GM13977 (cell line): ENCODE measurements around the gene PARD6A.

ENCODE experiments used
- DNase-seq: peaks from one replicate; pipeline ENCODE4 v3.0.0; 2012; ENCODE audit warnings: low spot score
- CTCF ChIP-seq: IDR thresholded peaks from 2 replicates; pipeline ENCODE4 v1.5.1; 2012; ENCODE audit warnings: mild to moderate bottlenecking, control low read depth; ENCODE audit not compliant: insufficient read depth; ENCODE audit errors: extremely low read depth, missing control alignments
- in situ Hi-C: fragments of 300-500 bp; cut with MboI; formaldehyde crosslinking; loops from one replicate; pipeline ENCODE4 v1.12.0; 2022; ENCODE audit warnings: low sequenced_read_pairs, low pct_unique_long_range_greater_than_20kb, mixed read lengths, inconsistent platforms; ENCODE audit not compliant: unreplicated experiment

PARD6A gene

GRCh38 chr16:67653128-67653788, 7.5 kb upstream of the PARD6A start:
- no peak for DNase-seq
- in situ Hi-C loops = loop anchor here (10.0 kb wide), 1 partner anchor 118 kb away; no protein-coding TSS in a partner anchor
- no peak for TF ChIP-seq CTCF

- in situ Hi-C loops = loop anchor here (10.0 kb wide), 1 partner anchor 119 kb away; no protein-coding TSS in a partner anchor
- DNase-seq = no peak
- TF ChIP-seq CTCF = no peak
These were observed 6.9 kb upstream of the PARD6A start for GRCh38 chr16:67653789-67654402.

- in situ Hi-C loops = loop anchor here (10.0 kb wide), 1 partner anchor 120 kb away; no protein-coding TSS in a partner anchor
- no peak for DNase-seq
- TF ChIP-seq CTCF = no peak
These were observed 6.3 kb upstream of the PARD6A start for GRCh38 chr16:67654403-67654911.

- in situ Hi-C loops = loop anchor here (10.0 kb wide), 1 partner anchor 121 kb away; no protein-coding TSS in a partner anchor
- no peak for DNase-seq
- no peak for TF ChIP-seq CTCF
These were observed 5.4 kb upstream of the PARD6A start for GRCh38 chr16:67655363-67655762.

- in situ Hi-C loops = loop anchor here (10.0 kb wide), 1 partner anchor 122 kb away; no protein-coding TSS in a partner anchor
These were observed 4.3 kb upstream of the PARD6A start for GRCh38 chr16:67656344-67657016.

More at GRCh38 chr16:67656344-67657016, 4.3 kb upstream of the PARD6A start:
- TF ChIP-seq CTCF = no peak
- no peak for DNase-seq
